Measurements from ENCODE around the gene GCAT.
A peak's percentile ranks its signal among the peaks of the same experiment; 100 is the strongest.

GCAT gene

DNA sequence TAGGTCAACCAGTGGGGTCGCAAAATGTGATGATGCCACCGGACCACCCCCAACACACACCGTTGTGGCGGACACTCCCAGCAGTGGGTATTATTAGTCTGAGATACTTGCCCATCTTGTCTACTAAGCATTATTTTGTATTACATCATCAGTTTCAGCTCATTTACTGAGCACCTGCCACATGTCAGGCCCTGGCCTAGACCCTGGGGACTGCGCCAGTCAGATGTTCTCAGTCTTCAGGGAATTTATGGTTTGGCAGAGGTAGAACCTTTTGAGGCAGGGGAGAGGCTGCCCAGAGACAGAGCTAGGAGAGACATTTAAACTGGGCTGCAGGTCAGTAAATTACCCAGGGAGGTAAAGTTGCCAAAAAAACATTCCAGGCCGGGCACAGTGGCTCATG, 43.1 kb upstream of the GCAT start:
- TF ChIP-seq, protein P1, sequence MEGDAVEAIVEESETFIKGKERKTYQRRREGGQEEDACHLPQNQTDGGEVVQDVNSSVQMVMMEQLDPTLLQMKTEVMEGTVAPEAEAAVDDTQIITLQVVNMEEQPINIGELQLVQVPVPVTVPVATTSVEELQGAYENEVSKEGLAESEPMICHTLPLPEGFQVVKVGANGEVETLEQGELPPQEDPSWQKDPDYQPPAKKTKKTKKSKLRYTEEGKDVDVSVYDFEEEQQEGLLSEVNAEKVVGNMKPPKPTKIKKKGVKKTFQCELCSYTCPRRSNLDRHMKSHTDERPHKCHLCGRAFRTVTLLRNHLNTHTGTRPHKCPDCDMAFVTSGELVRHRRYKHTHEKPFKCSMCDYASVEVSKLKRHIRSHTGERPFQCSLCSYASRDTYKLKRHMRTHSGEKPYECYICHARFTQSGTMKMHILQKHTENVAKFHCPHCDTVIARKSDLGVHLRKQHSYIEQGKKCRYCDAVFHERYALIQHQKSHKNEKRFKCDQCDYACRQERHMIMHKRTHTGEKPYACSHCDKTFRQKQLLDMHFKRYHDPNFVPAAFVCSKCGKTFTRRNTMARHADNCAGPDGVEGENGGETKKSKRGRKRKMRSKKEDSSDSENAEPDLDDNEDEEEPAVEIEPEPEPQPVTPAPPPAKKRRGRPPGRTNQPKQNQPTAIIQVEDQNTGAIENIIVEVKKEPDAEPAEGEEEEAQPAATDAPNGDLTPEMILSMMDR (conservative IDR thresholded peaks at IDR 0.05; ENCODE audit: low read depth, low read length): no peak
- H3K4me3 ChIP-seq (ENCODE audit: low read depth, low read length): no peak overlapping the region
- DNase-seq (ENCODE audit: low read depth): no peak

DNA sequence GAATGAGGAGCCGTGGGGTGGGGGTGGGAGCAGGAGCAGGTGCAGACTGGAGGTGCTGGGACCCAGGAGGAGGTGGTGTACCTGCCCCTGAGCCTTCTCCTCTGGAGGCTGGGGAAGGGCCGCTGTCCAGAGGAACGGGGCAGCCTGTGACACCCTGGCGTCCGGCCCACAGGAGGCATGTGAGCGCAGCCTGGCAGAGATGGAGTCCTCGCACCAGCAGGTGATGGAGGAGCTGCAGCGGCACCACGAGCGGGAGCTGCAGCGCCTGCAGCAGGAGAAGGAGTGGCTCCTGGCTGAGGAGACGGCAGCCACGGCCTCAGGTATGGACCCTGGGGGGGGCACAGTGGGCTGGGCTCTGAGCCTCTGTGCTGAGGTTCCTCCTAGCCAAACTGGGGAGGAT, 42.2 kb upstream of the GCAT start:
- no peak overlapping the region for H3K4me3 ChIP-seq (ENCODE audit: low read depth, low read length)
- TF ChIP-seq, protein P1 (conservative IDR thresholded peaks at IDR 0.05; ENCODE audit: low read depth, low read length): no peak

DNA sequence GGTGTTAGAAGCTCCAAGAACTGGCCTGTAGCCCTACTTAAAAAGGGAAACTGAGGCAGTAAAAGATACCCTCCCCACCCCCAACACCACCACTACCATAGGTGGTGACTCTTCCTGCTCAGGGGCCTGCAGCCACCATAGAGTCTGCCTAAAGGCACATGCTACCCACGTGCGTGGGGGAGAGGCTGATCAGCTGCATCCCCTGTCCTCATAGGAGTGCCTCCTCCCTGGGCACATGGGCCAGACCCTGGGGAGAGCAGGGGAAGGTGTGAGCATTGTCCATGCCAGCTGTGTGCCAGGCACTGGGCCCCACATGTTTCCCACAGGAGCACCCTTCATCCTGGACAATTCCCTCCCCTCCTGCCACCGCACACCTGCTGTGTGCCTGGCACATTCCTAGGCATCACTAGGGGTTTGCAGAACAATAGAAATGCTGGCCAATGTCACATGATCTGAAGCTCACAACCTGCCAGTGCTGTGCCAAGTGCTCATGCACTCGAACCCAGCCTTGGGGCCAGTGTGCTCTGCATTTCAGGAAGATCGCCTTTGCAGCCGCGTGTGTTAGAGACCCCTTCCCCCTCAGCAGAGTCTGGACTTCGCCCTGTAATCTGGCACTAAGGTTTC, 41.7 kb upstream of the GCAT start:
- no peak for DNase-seq (ENCODE audit: low read depth)
- no peak overlapping the region for H3K4me3 ChIP-seq (ENCODE audit: low read depth, low read length)
- TF ChIP-seq, protein P1 (conservative IDR thresholded peaks at IDR 0.05; ENCODE audit: low read depth, low read length): no peak

More for the DNA sequence above, 42.2 kb upstream of the GCAT start:
- DNase-seq (ENCODE audit: low read depth): no peak

DNA sequence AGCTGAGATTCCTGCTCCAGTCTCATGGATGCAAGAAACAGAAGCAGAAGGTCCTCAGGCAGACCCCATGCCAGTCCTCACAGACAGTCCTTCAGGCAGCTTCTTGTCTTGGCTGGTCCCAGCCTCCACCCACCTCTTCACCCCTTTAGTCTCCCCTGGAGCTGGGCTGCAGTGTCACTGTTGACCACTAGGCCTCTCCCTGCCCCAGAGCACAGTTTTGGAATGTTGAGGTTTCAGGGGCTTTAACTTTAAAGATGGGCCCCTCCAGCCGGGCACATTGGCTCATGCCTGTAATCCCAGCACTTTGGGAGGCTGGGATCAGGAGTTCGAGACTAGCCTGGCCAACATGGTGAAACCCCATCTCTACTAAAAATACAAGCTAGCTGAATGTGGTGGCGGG, 39.5 kb upstream of the GCAT start:
- no peak for DNase-seq (ENCODE audit: low read depth)
- no peak overlapping the region for H3K4me3 ChIP-seq (ENCODE audit: low read depth, low read length)
- TF ChIP-seq, protein P1 (conservative IDR thresholded peaks at IDR 0.05; ENCODE audit: low read depth, low read length): peak; percentile 53

DNA sequence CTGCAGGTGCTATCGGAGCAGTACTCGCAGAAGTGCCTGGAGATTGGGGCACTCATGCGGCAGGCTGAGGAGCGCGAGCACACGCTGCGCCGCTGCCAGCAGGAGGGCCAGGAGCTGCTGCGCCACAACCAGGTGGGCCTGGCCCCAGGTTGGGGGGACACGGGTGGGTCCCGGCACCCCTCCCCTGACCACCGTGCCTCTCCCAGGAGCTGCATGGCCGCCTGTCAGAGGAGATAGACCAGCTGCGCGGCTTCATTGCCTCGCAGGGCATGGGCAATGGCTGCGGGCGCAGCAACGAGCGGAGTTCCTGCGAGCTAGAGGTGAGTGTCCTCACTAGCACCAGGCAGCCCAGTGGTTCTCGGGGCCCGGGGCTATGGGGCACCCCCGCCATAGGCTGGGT, 38.7 kb upstream of the GCAT start:
- TF ChIP-seq, protein P1 (conservative IDR thresholded peaks at IDR 0.05; ENCODE audit: low read depth, low read length): no peak
- DNase-seq (ENCODE audit: low read depth): no peak

DNA sequence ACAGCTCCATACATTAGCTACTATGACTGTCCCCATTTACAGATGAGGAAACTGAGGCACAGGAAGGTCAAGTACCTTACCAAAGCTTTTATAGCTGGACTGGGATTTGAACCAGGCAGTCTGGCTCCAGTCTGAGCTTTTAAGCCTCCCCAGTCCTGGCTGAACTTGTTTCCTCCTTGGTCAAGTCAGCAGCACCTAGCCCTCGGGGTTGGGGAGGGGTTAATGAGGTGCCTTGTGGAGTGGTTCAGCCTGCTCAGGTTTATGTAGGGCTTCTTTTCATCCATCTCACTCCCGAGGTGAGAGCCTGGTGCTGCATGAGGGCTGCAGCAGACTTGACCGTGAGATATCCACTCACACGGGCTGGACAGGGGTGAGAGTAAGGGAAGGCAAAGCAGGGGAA, 36.7 kb upstream of the GCAT start:
- no peak overlapping the region for H3K4me3 ChIP-seq (ENCODE audit: low read depth, low read length)
- no peak for DNase-seq (ENCODE audit: low read depth)
- TF ChIP-seq, protein P1 (conservative IDR thresholded peaks at IDR 0.05; ENCODE audit: low read depth, low read length): no peak

More for the DNA sequence above, 38.7 kb upstream of the GCAT start:
- H3K4me3 ChIP-seq (ENCODE audit: low read depth, low read length): no peak overlapping the region

DNA sequence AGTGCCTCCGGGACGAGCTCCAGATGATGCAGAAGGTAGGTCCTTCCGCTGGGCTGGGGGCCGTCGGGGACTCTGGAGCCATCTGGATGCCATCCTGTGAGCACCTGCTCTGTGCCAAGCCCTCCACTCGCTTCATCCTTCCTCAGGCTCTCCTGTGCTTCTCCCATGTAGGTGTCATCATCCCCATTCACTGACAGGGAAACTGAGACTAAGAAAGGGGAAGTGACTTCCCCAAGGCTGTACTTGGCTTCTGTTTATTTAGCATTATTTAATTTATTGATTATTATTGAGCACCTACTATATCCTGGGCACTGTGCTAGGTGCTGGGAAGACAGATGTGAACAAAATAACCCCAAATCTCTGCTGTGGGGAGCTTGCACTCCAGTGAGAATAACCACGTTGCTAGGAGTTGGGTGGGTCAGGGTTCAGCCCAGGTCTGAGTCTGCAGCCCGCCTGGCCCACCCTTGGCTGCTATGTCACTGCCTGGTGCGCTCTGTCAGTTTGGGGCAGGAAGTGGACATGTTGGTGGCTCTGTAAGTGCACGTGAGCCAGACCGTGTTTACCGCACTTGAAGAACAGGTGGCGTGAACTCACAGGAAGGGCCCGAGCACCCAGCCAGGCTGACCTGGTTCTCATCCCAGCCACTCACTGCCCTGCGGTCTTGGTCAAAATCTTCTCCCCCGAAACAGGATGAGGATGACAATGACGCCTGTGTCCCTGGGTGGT, 35.9 kb upstream of the GCAT start:
- no peak overlapping the region for H3K4me3 ChIP-seq (ENCODE audit: low read depth, low read length)
- TF ChIP-seq, protein P1 (conservative IDR thresholded peaks at IDR 0.05; ENCODE audit: low read depth, low read length): no peak
- no peak for DNase-seq (ENCODE audit: low read depth)

All from choroid plexus epithelial cell (primary cell).